ENCODE data around the gene KLF5.

The KLF5 gene

DNA sequence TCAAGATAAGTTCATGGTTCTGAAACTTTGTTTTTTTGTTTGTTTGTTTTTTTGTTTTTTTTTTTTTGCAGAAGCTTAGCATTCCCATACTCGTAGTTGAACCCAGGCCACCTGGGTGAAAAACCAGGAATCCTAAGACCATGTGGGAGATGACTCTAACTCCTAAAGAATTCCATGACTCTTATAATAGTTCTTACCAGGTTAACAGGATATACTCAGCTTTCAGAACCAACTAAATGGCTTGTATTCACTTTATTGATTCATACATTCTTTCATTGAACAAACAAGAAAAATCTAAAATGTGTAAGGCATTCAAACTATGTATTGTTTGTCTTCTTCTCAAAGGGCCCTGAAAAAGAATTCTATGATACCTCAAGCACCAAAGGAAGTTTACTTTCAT is 40.5 kb upstream of the KLF5 start:
- H3K4me2 ChIP-seq (ENCODE audit: low read depth, low read length, poor library complexity, severe bottlenecking): no peak overlapping the region
- H3K9me3 ChIP-seq (ENCODE audit: insufficient read depth, low read length): no peaks in the 10 kb centered on the region
- H3K27me3 ChIP-seq (ENCODE audit: low read length): no peaks in the 10 kb centered on the region
- H3K4me3 ChIP-seq (ENCODE audit: insufficient read depth, low read length, poor library complexity, severe bottlenecking): no peak overlapping the region
- H3K79me2 ChIP-seq (ENCODE audit: insufficient read depth, low read length): no peaks in the 10 kb centered on the region
- H3K27ac ChIP-seq (ENCODE audit: low read depth, low read length): no peak overlapping the region
- no peak overlapping the region for H2AFZ ChIP-seq (ENCODE audit: low read depth, low read length, severe bottlenecking)
- no peaks in the 10 kb centered on the region for H3K9me2 ChIP-seq (replicated peaks; ENCODE audit: insufficient read depth, low read length)
- no peak overlapping the region for H3K9ac ChIP-seq (ENCODE audit: low read length)
- no peaks in the 10 kb centered on the region for H3K36me3 ChIP-seq (ENCODE audit: low read length)
- no peaks in the 10 kb centered on the region for H4K20me1 ChIP-seq (ENCODE audit: low read depth, low read length)
- TF ChIP-seq, protein P1, sequence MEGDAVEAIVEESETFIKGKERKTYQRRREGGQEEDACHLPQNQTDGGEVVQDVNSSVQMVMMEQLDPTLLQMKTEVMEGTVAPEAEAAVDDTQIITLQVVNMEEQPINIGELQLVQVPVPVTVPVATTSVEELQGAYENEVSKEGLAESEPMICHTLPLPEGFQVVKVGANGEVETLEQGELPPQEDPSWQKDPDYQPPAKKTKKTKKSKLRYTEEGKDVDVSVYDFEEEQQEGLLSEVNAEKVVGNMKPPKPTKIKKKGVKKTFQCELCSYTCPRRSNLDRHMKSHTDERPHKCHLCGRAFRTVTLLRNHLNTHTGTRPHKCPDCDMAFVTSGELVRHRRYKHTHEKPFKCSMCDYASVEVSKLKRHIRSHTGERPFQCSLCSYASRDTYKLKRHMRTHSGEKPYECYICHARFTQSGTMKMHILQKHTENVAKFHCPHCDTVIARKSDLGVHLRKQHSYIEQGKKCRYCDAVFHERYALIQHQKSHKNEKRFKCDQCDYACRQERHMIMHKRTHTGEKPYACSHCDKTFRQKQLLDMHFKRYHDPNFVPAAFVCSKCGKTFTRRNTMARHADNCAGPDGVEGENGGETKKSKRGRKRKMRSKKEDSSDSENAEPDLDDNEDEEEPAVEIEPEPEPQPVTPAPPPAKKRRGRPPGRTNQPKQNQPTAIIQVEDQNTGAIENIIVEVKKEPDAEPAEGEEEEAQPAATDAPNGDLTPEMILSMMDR (IDR thresholded peaks at IDR 0.05; ENCODE audit: insufficient read depth, low read length, poor library complexity, severe bottlenecking): no peak
- TF ChIP-seq EZH2phosphoT487 (conservative IDR thresholded peaks at IDR 0.05; ENCODE audit: low read length): no peak
- no peaks in the 10 kb centered on the region for H3F3A ChIP-seq (ENCODE audit: insufficient read depth)

DNA sequence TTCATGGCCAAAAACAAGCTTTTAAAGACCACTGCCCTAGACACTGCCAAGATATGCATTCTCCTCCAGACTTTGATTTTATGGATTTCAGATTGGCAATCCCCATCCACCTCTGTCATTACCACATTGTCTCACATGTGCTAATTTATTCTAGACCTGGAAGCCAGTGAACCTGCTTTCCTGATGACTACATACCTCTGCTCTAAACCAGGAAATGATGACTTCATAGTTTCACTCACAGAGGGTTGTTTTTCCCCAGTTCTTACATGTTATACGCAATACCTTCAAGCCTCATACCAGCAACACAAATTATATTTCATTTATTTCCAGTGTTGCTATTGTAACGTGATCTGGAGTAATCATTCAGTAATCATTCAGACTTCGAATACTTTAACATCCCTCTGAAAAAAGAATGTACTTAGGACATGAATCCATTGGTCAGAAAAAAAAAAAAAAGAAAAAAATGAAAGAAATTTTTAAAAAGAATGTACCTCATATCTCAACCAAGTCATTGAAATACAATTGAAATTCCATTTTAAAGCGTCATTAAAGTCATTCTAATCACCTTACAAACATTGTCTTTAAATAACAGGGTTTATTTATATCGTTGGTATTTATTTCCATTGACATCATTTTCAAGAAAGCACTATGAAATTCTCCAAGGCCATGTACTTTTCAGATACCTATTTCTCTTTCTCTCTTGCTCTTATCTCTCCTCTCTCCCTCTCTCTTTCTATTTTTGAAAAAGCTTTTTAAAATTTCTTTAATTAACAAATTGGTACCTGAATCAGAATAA is 33.4 kb upstream of the KLF5 start:
- Histone ChIP-seq H2AFZ (ENCODE audit: low read depth, low read length, severe bottlenecking) (no peak overlapping the region), H3K27ac (ENCODE audit: low read depth, low read length) (no peak overlapping the region), H3K9me2 (replicated peaks; ENCODE audit: insufficient read depth, low read length) (no peaks in the 10 kb centered on the region), H3K27me3 (ENCODE audit: low read length) (no peaks in the 10 kb centered on the region), H4K20me1 (ENCODE audit: low read depth, low read length) (no peaks in the 10 kb centered on the region), H3F3A (ENCODE audit: insufficient read depth) (no peaks in the 10 kb centered on the region), H3K36me3 (ENCODE audit: low read length) (no peaks in the 10 kb centered on the region), H3K9ac (ENCODE audit: low read length) (no peak overlapping the region), H3K4me2 (ENCODE audit: low read depth, low read length, poor library complexity, severe bottlenecking) (no peak overlapping the region), H3K79me2 (ENCODE audit: insufficient read depth, low read length) (no peaks in the 10 kb centered on the region), H3K4me3 (ENCODE audit: insufficient read depth, low read length, poor library complexity, severe bottlenecking) (no peak overlapping the region), H3K9me3 (ENCODE audit: insufficient read depth, low read length) (no peaks in the 10 kb centered on the region)
- TF ChIP-seq, protein P1 (IDR thresholded peaks at IDR 0.05; ENCODE audit: insufficient read depth, low read length, poor library complexity, severe bottlenecking): no peak
- TF ChIP-seq EZH2phosphoT487 (conservative IDR thresholded peaks at IDR 0.05; ENCODE audit: low read length): no peak

- Histone ChIP-seq H3K27ac (ENCODE audit: low read depth, low read length) (no peak overlapping the region), H3K79me2 (ENCODE audit: insufficient read depth, low read length) (no peaks in the 10 kb centered on the region), H3K9me3 (ENCODE audit: insufficient read depth, low read length) (no peaks in the 10 kb centered on the region), H2AFZ (ENCODE audit: low read depth, low read length, severe bottlenecking) (no peak overlapping the region), H3K9me2 (replicated peaks; ENCODE audit: insufficient read depth, low read length) (no peaks in the 10 kb centered on the region), H4K20me1 (ENCODE audit: low read depth, low read length) (no peaks in the 10 kb centered on the region), H3K36me3 (ENCODE audit: low read length) (no peaks in the 10 kb centered on the region), H3F3A (ENCODE audit: insufficient read depth) (no peaks in the 10 kb centered on the region), H3K9ac (ENCODE audit: low read length) (no peak overlapping the region), H3K4me3 (ENCODE audit: insufficient read depth, low read length, poor library complexity, severe bottlenecking) (no peak overlapping the region), H3K4me2 (ENCODE audit: low read depth, low read length, poor library complexity, severe bottlenecking) (no peak overlapping the region), H3K27me3 (ENCODE audit: low read length) (no peaks in the 10 kb centered on the region)
- no peak for TF ChIP-seq EZH2phosphoT487 (conservative IDR thresholded peaks at IDR 0.05; ENCODE audit: low read length)
- TF ChIP-seq, protein P1 (IDR thresholded peaks at IDR 0.05; ENCODE audit: insufficient read depth, low read length, poor library complexity, severe bottlenecking): no peak
These were observed 23.9 kb upstream of the KLF5 start for GRCh38 chr13:73034901-73035300.
